NK-92 treated with Interleukin-12 subunit alpha and Interleukin-12 subunit beta, amount 100 ng/mL, for 24 hours (cell line): Measurements from ENCODE around the gene RAPGEF4.

Experiments used
- DNase-seq: peaks from one replicate; lab custom pipeline; 2025; lab: John Stamatoyannopoulos, UW

RAPGEF4 gene

GRCh38 chr2:172861098-172861497, 125.5 kb downstream of the RAPGEF4 start:
- no peak for DNase-seq

GRCh38 chr2:172861656-172862476, 126.2 kb downstream of the RAPGEF4 start:
- no peak for DNase-seq

GRCh38 chr2:172863341-172863740, 127.7 kb downstream of the RAPGEF4 start:
- no peak for DNase-seq

GRCh38 chr2:172864182-172864581, 128.5 kb downstream of the RAPGEF4 start:
- DNase-seq = no peak

- DNase-seq = no peak
Observed at GRCh38 chr2:172865422-172865821, 129.8 kb downstream of the RAPGEF4 start.

GRCh38 chr2:172869861-172870260, 134.2 kb downstream of the RAPGEF4 start:
- no peak for DNase-seq

- no peak for DNase-seq
Observed at GRCh38 chr2:172870396-172870795, 134.8 kb downstream of the RAPGEF4 start.

- no peak for DNase-seq
Observed at GRCh38 chr2:172877826-172878225, 142.2 kb downstream of the RAPGEF4 start.

GRCh38 chr2:172878260-172878659, 142.6 kb downstream of the RAPGEF4 start:
- no peak for DNase-seq

GRCh38 chr2:172884336-172884735, 148.7 kb downstream of the RAPGEF4 start:
- DNase-seq = no peak

GRCh38 chr2:172885996-172886395, 150.4 kb downstream of the RAPGEF4 start:
- no peak for DNase-seq

- DNase-seq = no peak
Observed at GRCh38 chr2:172887280-172887679, 151.6 kb downstream of the RAPGEF4 start.

- DNase-seq = no peak
Observed at GRCh38 chr2:172888714-172889669, 153.3 kb downstream of the RAPGEF4 start.

- no peak for DNase-seq
Observed at GRCh38 chr2:172889768-172890430, 154.3 kb downstream of the RAPGEF4 start.

- DNase-seq = no peak
Observed at GRCh38 chr2:172893111-172893510, 157.5 kb downstream of the RAPGEF4 start.

GRCh38 chr2:172893671-172894070, 158.0 kb downstream of the RAPGEF4 start:
- DNase-seq = no peak

- DNase-seq = no peak
Observed at GRCh38 chr2:172894689-172895387, 159.2 kb downstream of the RAPGEF4 start.

- no peak for DNase-seq
Observed at GRCh38 chr2:172896661-172897081, 161.0 kb downstream of the RAPGEF4 start.

GRCh38 chr2:172900871-172901270, 165.2 kb downstream of the RAPGEF4 start:
- DNase-seq = no peak

- no peak for DNase-seq
Observed at GRCh38 chr2:172901913-172902312, 166.3 kb downstream of the RAPGEF4 start.

- DNase-seq = no peak
Observed at GRCh38 chr2:172904236-172904635, 168.6 kb downstream of the RAPGEF4 start.
